H1 (cell line): ENCODE measurements around the gene VAV2. TPM values are rescaled to one million over a fixed set of nuclear protein-coding genes. Genes with fewer than 3 reads are reported as not detected.
A peak's percentile ranks its signal among the peaks of the same experiment; 100 is the strongest.

ENCODE experiments used
- ATF3 ChIP-seq: IDR thresholded peaks from 2 replicates; pipeline ENCODE4 v1.6.1; 2011; ENCODE audit warnings: low read depth, mild to moderate bottlenecking, low read length; ENCODE audit not compliant: insufficient read depth
- CBX8 ChIP-seq: fragments of 300-800, 300-1000 bp; sonication (generic); IDR thresholded peaks from 2 replicates; pipeline ENCODE4 v1.7.1; 2016; ENCODE audit warnings: low read depth, low read length, borderline replicate concordance
- EZH2 ChIP-seq: fragments of 200-600 bp; sonication (generic); IDR thresholded peaks from 2 replicates; pipeline ENCODE4 v1.7.1; 2012; ENCODE audit warnings: low read depth, mild to moderate bottlenecking, moderate library complexity, low read length, inconsistent platforms; ENCODE audit not compliant: severe bottlenecking
- GABPA ChIP-seq: IDR thresholded peaks from 2 replicates; pipeline ENCODE4 v1.6.1; 2011; ENCODE audit warnings: mild to moderate bottlenecking, low read length, moderate library complexity, borderline replicate concordance; ENCODE audit not compliant: insufficient read depth
- RAD21 ChIP-seq, 2 experiments: IDR thresholded peaks in 1 of 2; conservative IDR thresholded peaks in 1 of 2; 2 replicates each; pipeline ENCODE4 v1.6.1; 2011; ENCODE audit warnings: low read depth in 2 of 2, low read length in 2 of 2, improper control_type of control experiment in 1 of 2, inconsistent platforms in 1 of 2, mild to moderate bottlenecking in 1 of 2, moderate library complexity in 1 of 2
- TAF1 ChIP-seq: IDR thresholded peaks from 2 replicates; pipeline ENCODE4 v1.6.1; 2011; ENCODE audit warnings: mild to moderate bottlenecking, low read depth, low read length
- YY1 ChIP-seq: IDR thresholded peaks from 2 replicates; pipeline ENCODE4 v1.6.1; 2011; ENCODE audit warnings: low read depth, mild to moderate bottlenecking, low read length
- polyA plus RNA-seq, 7 experiments: library from polyadenylated mRNA; depleted of rRNA in 3 of 7; stranded (reverse) in 5 of 7; unstranded in 2 of 7; fragments of >200 nt in 5 of 7; fragments of 200-250 nt in 2 of 7; gene quantifications; 1 replicate in 5 of 7; 2 replicates in 1 of 7; 4 replicates in 1 of 7; pipeline versions ENCODE4 v1.2.1 to v1.2.3, GENCODE V29; 2011 to 2013; ENCODE audit warnings: missing spikeins in 2 of 7, mixed read lengths in 2 of 7
- total RNA-seq: library from RNA; stranded (reverse); fragmentation: NEBNext Ultra II Directional; extraction: Animal tissue kit (Norgen Biotek cat#: 25700); gene quantifications from 2 replicates; pipeline ENCODE4 v1.2.1, GENCODE V29; 2021

The VAV2 gene
- total and polyA plus RNA-seq, 2 of the 8 experiments (the other 6 are each of a cell fraction or from before 2014, with no cell fraction given), result 13.6 to 37.6 TPM

DNA sequence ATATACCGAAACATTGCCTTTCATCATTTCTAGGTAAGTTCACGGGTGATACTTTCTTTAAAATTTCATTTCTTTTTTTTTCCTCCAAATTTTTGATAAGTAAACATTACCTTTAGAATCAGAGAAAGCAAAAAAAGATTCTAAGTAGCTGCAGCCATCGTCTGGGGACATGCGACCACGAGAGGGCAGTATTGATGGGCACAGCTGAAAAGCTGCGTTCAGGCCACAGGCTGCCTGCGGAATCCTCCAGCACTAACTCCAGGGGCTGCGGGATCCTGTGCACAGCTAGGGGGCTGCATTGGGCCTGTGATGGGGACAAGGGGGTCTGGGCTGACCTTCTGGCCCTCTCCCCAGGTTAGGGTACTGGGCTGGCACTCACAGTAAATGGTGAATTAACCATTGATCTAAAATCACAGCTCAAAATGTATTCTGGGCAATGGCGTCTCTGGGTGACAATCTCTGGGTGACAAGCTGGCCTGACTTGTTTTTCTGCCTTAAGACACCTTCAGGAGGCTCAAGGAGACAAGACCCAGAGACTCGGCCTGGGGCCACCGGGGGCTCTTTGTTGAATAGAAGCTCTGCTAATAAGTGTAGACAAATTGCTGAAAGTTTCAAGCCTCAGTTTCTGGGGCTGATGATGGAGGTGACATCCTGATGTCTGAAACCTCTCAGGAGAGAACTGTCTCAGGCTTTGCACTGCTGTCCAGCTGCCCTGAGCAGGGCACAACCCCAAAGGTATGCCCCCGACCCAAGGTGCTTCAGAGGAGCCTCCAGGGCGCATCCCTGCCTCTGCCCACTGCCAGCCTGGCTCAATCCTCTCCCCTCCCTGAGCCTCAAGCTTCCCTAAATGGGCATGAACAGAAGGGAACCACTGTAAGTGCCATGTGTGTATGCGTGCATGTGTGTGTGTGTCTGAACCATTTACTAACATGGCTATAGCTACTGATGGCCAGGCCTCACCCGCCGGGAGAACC is 209.7 kb downstream of the VAV2 start (continued):
- TF ChIP-seq CBX8 (no peak), TAF1 (no peak), RAD21 (IDR thresholded peaks at IDR 0.05 in 1 of 2, conservative IDR thresholded peaks at IDR 0.05 in 1 of 2; ENCODE audit: low read depth in 2 of 2, low read length in 2 of 2) (peak; percentile 79 to 80), YY1 (0 out of 2 replicates have a peak, but pooled peaks have one; percentile 48), GABPA (peak; percentile 28; the same call in 1 of the 2 replicates), EZH2 (no peak), ATF3 (no peak)
